A172 (cell line): ENCODE measurements around the gene MAPKAPK5. TPM values are rescaled to one million over a fixed set of nuclear protein-coding genes. Genes with fewer than 3 reads are reported as not detected.
"Not testable (repeated sequence)": the region's sequence is repeated elsewhere in the genome, so short reads cannot be mapped to it uniquely, and the experiment has no call there.

ENCODE experiments used
- DNase-seq: peaks from one replicate; pipeline ENCODE4 v3.0.0-alpha.2; 2015; ENCODE audit warnings: low spot score
- total RNA-seq: library from RNA; depleted of rRNA; stranded (reverse); fragments of >200 nt; shearing (Covaris generic); gene quantifications from 2 replicates; pipeline ENCODE4 v1.2.3, GENCODE V29; 2014; rRNA removed

The MAPKAPK5 gene
- total RNA-seq, result 42.6 and 43.8 TPM in 2 replicates

- peak; percentile 75 for DNase-seq
Observed at GRCh38 chr12:111841750-111842555, at the start of gene MAPKAPK5. Gene MAPKAPK5 (plus strand): TSS chr12:111842228. CDS start chr12:111842734, 506 bp downstream.

- DNase-seq, result no peak
Observed at GRCh38 chr12:111792856-111793235, 49.2 kb upstream of the MAPKAPK5 start.

- DNase-seq, result no peak
Observed at GRCh38 chr12:111798182-111798581, 43.8 kb upstream of the MAPKAPK5 start.

GRCh38 chr12:111799758-111800157, 42.3 kb upstream of the MAPKAPK5 start:
- no peak for DNase-seq

GRCh38 chr12:111803038-111803626, 38.9 kb upstream of the MAPKAPK5 start:
- no peak for DNase-seq

GRCh38 chr12:111803851-111804250, 38.2 kb upstream of the MAPKAPK5 start:
- DNase-seq, result no peak

GRCh38 chr12:111806304-111806703, 35.7 kb upstream of the MAPKAPK5 start:
- no peak for DNase-seq

GRCh38 chr12:111807232-111807631, 34.8 kb upstream of the MAPKAPK5 start:
- no peak for DNase-seq

GRCh38 chr12:111812881-111813741, 28.9 kb upstream of the MAPKAPK5 start:
- DNase-seq, result peak; percentile 73

- no peak for DNase-seq
Observed at GRCh38 chr12:111816065-111816615, 25.9 kb upstream of the MAPKAPK5 start.

GRCh38 chr12:111816898-111817297, 25.1 kb upstream of the MAPKAPK5 start:
- not testable (repeated sequence) for DNase-seq

- DNase-seq, result no peak
Observed at GRCh38 chr12:111818340-111818739, 23.7 kb upstream of the MAPKAPK5 start.

- no peak for DNase-seq
Observed at GRCh38 chr12:111819191-111820158, 22.6 kb upstream of the MAPKAPK5 start.

GRCh38 chr12:111820828-111821227, 21.2 kb upstream of the MAPKAPK5 start:
- DNase-seq, result not testable (repeated sequence)

GRCh38 chr12:111822886-111823285, 19.1 kb upstream of the MAPKAPK5 start:
- no peak for DNase-seq

GRCh38 chr12:111823891-111824290, 18.1 kb upstream of the MAPKAPK5 start:
- no peak for DNase-seq

- not testable (repeated sequence) for DNase-seq
Observed at GRCh38 chr12:111824312-111824711, 17.7 kb upstream of the MAPKAPK5 start.

- no peak for DNase-seq
Observed at GRCh38 chr12:111825509-111825908, 16.5 kb upstream of the MAPKAPK5 start.

GRCh38 chr12:111826316-111826715, 15.7 kb upstream of the MAPKAPK5 start:
- no peak for DNase-seq

- no peak for DNase-seq
Observed at GRCh38 chr12:111826992-111827391, 15.0 kb upstream of the MAPKAPK5 start.

- DNase-seq, result no peak
Observed at GRCh38 chr12:111827907-111828306, 14.1 kb upstream of the MAPKAPK5 start.
